Lower lobe of right lung (tissue), 2 donors: ENCODE measurements around the gene ASB10. TPM values are rescaled to one million over a fixed set of nuclear protein-coding genes. Genes with fewer than 3 reads are reported as not detected.

Experiments used
- ATAC-seq, 2 donors: fragments of 200-7000 bp; cut with Tn5 transposase; one replicate each; pipeline ENCODE4 v1.9.1; 2020 to 2022; ENCODE audit warnings: mild to moderate bottlenecking in 2 of 2, moderate library complexity in 2 of 2
- DNase-seq: peaks from one replicate; pipeline ENCODE4 v3.0.0-alpha.2; 2020
- H3K27ac ChIP-seq: fragments of 200-600 bp; one replicate; pipeline ENCODE4 v1.8.0; 2022
- H3K27me3 ChIP-seq: fragments of 200-600 bp; one replicate; pipeline ENCODE4 v1.8.0; 2022; ENCODE audit warnings: low read depth
- H3K36me3 ChIP-seq: fragments of 200-600 bp; one replicate; pipeline ENCODE4 v1.8.0; 2022; ENCODE audit warnings: mild to moderate bottlenecking
- H3K4me1 ChIP-seq: fragments of 200-600 bp; one replicate; pipeline ENCODE4 v1.8.0; 2022
- H3K4me3 ChIP-seq: fragments of 200-600 bp; one replicate; pipeline ENCODE4 v1.8.0; 2022; ENCODE audit warnings: mild to moderate bottlenecking
- H3K9me3 ChIP-seq: fragments of 200-600 bp; one replicate; pipeline ENCODE4 v1.8.0; 2022
- intact Hi-C: fragments of 100-400 bp; cut with DNase I; formaldehyde crosslinking; loops from one replicate; pipeline ENCODE4 v1.11.0; 2022
- total RNA-seq: library from RNA; stranded (reverse); fragmentation: NEBNext Ultra II Directional; extraction: Animal tissue kit (Norgen Biotek cat#: 25700); gene quantifications from one replicate; pipeline ENCODE4 v1.2.1, GENCODE V29; 2021
- TF ChIP-seq, protein P1 (sequence below): fragments of 200-600 bp; IDR thresholded peaks from one replicate; pipeline ENCODE4 v1.8.0; 2022; ENCODE audit warnings: antibody characterized with exemption, mild to moderate bottlenecking
- donor health status: DM: no; HTN: yes; CAD: no; lungs with severe emphysema.

ASB10 gene
- total RNA-seq, 1 donor from 2014 or later: not detected

GRCh38 chr7:151137076-151137675 lies 49.9 kb downstream of the ASB10 start:
- TF ChIP-seq, protein P1, sequence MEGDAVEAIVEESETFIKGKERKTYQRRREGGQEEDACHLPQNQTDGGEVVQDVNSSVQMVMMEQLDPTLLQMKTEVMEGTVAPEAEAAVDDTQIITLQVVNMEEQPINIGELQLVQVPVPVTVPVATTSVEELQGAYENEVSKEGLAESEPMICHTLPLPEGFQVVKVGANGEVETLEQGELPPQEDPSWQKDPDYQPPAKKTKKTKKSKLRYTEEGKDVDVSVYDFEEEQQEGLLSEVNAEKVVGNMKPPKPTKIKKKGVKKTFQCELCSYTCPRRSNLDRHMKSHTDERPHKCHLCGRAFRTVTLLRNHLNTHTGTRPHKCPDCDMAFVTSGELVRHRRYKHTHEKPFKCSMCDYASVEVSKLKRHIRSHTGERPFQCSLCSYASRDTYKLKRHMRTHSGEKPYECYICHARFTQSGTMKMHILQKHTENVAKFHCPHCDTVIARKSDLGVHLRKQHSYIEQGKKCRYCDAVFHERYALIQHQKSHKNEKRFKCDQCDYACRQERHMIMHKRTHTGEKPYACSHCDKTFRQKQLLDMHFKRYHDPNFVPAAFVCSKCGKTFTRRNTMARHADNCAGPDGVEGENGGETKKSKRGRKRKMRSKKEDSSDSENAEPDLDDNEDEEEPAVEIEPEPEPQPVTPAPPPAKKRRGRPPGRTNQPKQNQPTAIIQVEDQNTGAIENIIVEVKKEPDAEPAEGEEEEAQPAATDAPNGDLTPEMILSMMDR: no peak
- ATAC-seq (no peak), DNase-seq (peak; percentile 43)
- intact Hi-C loops: no loop called here
- Histone ChIP-seq H3K36me3 (peaks cover 100% of the 10 kb centered on the region), H3K4me1 (no peaks in the 10 kb centered on the region), H3K27ac (no peak overlapping the region), H3K27me3 (no peaks in the 10 kb centered on the region), H3K4me3 (no peak overlapping the region), H3K9me3 (no peaks in the 10 kb centered on the region)

DNA sequence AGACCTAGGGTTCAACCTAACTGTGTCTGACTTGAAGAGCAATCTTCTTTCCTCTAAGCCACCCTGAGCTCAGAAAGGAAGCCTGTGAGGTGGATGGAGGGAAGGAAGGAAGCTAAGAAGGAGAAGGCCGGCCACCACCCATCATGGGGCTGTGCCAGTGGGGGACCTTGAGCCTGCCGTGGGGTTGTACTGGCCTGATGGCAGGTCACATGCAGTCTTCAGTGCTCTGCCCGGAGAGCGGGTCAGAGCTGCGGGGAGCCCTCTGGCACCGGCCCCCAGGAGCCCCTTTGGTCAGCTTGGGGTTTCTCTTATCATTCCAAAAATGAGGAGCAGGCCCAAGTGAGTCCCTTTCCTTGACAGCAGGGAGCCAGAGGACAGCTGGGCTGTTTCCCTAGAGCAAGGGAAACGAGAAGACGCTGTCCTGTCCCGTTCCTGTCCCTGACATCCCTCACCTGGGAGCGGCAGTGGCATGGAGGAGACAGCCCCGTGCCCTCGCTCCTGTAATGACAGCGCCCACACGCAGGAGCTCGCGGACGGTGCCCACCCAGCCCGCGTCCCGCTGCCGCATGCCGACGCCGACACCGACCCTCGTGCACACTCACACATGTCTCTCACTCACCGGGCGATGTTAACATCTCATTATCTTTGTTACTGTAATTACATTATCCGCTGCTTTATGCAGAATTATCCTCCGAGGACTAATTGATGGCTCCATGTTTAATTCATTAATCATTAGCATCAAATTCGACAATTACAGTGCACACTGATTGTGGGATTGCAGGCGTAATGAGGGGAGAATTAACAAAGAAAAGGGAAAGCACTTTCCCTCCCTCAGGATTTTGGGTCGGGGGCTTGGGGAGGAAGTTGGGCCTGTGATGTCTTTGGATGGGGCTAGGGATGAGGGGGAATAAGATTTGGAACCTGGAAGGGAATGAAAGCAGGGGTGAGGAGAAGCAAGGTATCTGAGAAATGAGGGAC lies 50.9 kb downstream of the ASB10 start:
- ATAC-seq: no peak
- TF ChIP-seq, protein P1: no peak
- no peaks in the 10 kb centered on the region for H3K4me1 ChIP-seq
- H3K27ac ChIP-seq: no peak overlapping the region
- intact Hi-C loops: no loop called here
- H3K9me3 ChIP-seq: no peaks in the 10 kb centered on the region
- peaks cover 100% of the 10 kb centered on the region for H3K36me3 ChIP-seq
- no peaks in the 10 kb centered on the region for H3K27me3 ChIP-seq
- no peak for DNase-seq
- H3K4me3 ChIP-seq: no peak overlapping the region

- DNase-seq (no peak), ATAC-seq (no peak)
- peaks cover 100% of the 10 kb centered on the region for H3K36me3 ChIP-seq
- H3K4me1 ChIP-seq: no peaks in the 10 kb centered on the region
- intact Hi-C loops: no loop called here
- H3K9me3 ChIP-seq: no peaks in the 10 kb centered on the region
- H3K27ac ChIP-seq: no peak overlapping the region
- no peak overlapping the region for H3K4me3 ChIP-seq
- H3K27me3 ChIP-seq: no peaks in the 10 kb centered on the region
- TF ChIP-seq, protein P1: no peak
These were observed 51.6 kb downstream of the ASB10 start for GRCh38 chr7:151135525-151135845.

- intact Hi-C loops: no loop called here
- no peak for ATAC-seq
- no peaks in the 10 kb centered on the region for H3K27me3 ChIP-seq
- H3K9me3 ChIP-seq: no peaks in the 10 kb centered on the region
- no peak overlapping the region for H3K4me3 ChIP-seq
- TF ChIP-seq, protein P1: no peak
- H3K4me1 ChIP-seq: no peaks in the 10 kb centered on the region
- peaks cover 100% of the 10 kb centered on the region for H3K36me3 ChIP-seq
- no peak for DNase-seq
- H3K27ac ChIP-seq: no peak overlapping the region
These were observed 52.1 kb downstream of the ASB10 start for GRCh38 chr7:151134743-151135524.

DNA sequence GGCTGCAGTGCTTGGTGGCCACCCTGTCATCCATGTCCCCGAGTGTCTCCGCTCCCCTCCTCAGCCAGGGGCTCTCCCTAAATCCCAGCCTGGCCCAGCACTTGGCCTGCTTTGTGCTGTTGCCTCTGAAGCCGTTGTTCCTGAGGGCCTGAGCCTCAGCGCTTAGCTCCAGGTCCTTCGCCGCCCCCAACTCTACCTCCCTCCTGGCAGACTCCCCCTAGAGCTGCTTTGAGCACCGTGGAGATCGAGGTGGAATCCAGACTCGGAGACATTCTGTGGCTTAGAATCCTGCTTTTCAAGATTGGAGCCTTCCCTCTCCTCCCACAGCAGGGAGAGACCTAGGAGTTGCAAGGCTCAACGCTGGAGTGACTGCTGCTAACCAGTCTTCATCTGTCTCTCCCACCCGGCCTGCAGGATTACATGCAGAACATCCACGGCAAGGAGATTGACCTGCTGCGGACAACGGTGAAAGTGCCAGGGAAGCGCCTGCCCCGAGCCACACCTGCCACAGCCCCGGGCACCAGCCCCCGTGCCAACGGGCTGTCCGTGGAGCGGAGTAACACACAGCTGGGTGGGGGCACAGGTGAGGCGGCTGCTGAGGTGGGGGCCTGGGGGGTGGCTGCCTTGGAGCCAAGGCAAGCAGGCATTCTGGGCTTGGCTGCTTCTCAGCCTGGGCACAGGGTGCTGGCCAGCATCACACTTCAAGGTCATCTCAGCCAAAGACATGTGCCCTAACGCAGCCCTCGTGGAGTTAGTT lies 52.9 kb downstream of the ASB10 start:
- ATAC-seq (no peak), DNase-seq (peak; percentile 37)
- intact Hi-C loops: no loop called here
- Histone ChIP-seq H3K27me3 (no peaks in the 10 kb centered on the region), H3K9me3 (no peaks in the 10 kb centered on the region), H3K4me1 (no peaks in the 10 kb centered on the region), H3K27ac (no peak overlapping the region), H3K36me3 (peaks cover 100% of the 10 kb centered on the region), H3K4me3 (no peak overlapping the region)
- TF ChIP-seq, protein P1: no peak
